Fibroblast of lung (primary cell): ENCODE measurements around the gene MATN3. TPM values are rescaled to one million over a fixed set of nuclear protein-coding genes. Genes with fewer than 3 reads are reported as not detected.

ENCODE experiments used
- DNase-seq, 2 donors: peaks; one replicate each; pipeline versions ENCODE4 v3.0.0 to v3.0.0-alpha.2; 2010; ENCODE audit warnings: low read depth in 2 of 2
- H2AFZ ChIP-seq: 2 replicates; pipeline ENCODE4 v1.5.1; 2012; ENCODE audit warnings: low read length, control low read depth, inconsistent platforms
- H3K27ac ChIP-seq: 2 replicates; pipeline ENCODE4 v1.5.1; 2011; ENCODE audit warnings: low read length, control low read depth; ENCODE audit not compliant: insufficient read depth
- H3K27me3 ChIP-seq: 2 replicates; pipeline ENCODE4 v1.5.1; 2011; ENCODE audit warnings: mild to moderate bottlenecking, low read length; ENCODE audit not compliant: control insufficient read depth, insufficient read depth
- H3K36me3 ChIP-seq: 2 replicates; pipeline ENCODE4 v1.5.1; 2011; ENCODE audit warnings: low read length; ENCODE audit not compliant: control insufficient read depth, insufficient read depth
- H3K4me1 ChIP-seq: 2 replicates; pipeline ENCODE4 v1.5.1; 2011; ENCODE audit warnings: low read length; ENCODE audit not compliant: control insufficient read depth, insufficient read depth; ENCODE audit errors: extremely low read depth
- H3K4me2 ChIP-seq: 2 replicates; pipeline ENCODE4 v1.5.1; 2011; ENCODE audit warnings: low read length, control low read depth; ENCODE audit not compliant: insufficient read depth; ENCODE audit errors: extremely low read depth
- H3K4me3 ChIP-seq, 4 experiments: fragments of 200-600 bp in 1 of 4; sonication (generic) in 1 of 4; replicated peaks in 1 of 4; 2 replicates each; pipeline ENCODE4 v1.5.1; 2011 to 2016; ENCODE audit warnings: low read length in 4 of 4, low read depth in 3 of 4, mild to moderate bottlenecking in 3 of 4, control low read depth in 2 of 4, inconsistent platforms in 1 of 4, mixed read lengths in 1 of 4; ENCODE audit not compliant: insufficient read depth in 1 of 4; ENCODE audit errors: control extremely low read depth in 1 of 4
- H3K79me2 ChIP-seq: 2 replicates; pipeline ENCODE4 v1.5.1; 2012; ENCODE audit warnings: mild to moderate bottlenecking, low read length, inconsistent platforms; ENCODE audit not compliant: control insufficient read depth, insufficient read depth
- H3K9ac ChIP-seq: 2 replicates; pipeline ENCODE4 v1.5.1; 2011; ENCODE audit warnings: mild to moderate bottlenecking, low read length, control low read depth; ENCODE audit not compliant: insufficient read depth
- H3K9me3 ChIP-seq: 2 replicates; pipeline ENCODE4 v1.5.1; 2012; ENCODE audit warnings: low read depth, low read length; ENCODE audit not compliant: control insufficient read depth, insufficient read depth
- H4K20me1 ChIP-seq: 2 replicates; pipeline ENCODE4 v1.5.1; 2011; ENCODE audit warnings: low read length; ENCODE audit not compliant: control insufficient read depth, insufficient read depth; ENCODE audit errors: extremely low read depth
- CTCF ChIP-seq, 2 donors: IDR thresholded peaks in 1 of 2; conservative IDR thresholded peaks in 1 of 2; 1 replicate in 1 of 2; 2 replicates in 1 of 2; pipeline ENCODE4 v1.5.1; 2011 to 2012; ENCODE audit warnings: low read length in 2 of 2, control low read depth in 1 of 2, inconsistent platforms in 1 of 2, low read depth in 1 of 2, mild to moderate bottlenecking in 1 of 2
- EZH2 ChIP-seq: IDR thresholded peaks from 2 replicates; pipeline ENCODE4 v1.5.1; 2012; ENCODE audit warnings: low read length, control low read depth, mild to moderate bottlenecking; ENCODE audit errors: missing control alignments
- polyA plus RNA-seq, 2 donors: library from polyadenylated mRNA; depleted of rRNA in 1 of 2; stranded (reverse) in 1 of 2; unstranded in 1 of 2; fragments of >200 nt; gene quantifications; 2 replicates each; pipeline ENCODE4 v1.2.1, GENCODE V29; 2011 to 2012; ENCODE audit warnings: missing spikeins in 1 of 2
- total RNA-seq: library from RNA; depleted of rRNA; stranded (reverse); fragments of >200 nt; gene quantifications from 2 replicates; pipeline ENCODE4 v1.2.1, GENCODE V29; 2014

The MATN3 gene
- total and polyA plus RNA-seq, 2 donors (not counting 1 experiment from before 2014, with no cell fraction given) = 2.3 to 6.9 TPM

DNA sequence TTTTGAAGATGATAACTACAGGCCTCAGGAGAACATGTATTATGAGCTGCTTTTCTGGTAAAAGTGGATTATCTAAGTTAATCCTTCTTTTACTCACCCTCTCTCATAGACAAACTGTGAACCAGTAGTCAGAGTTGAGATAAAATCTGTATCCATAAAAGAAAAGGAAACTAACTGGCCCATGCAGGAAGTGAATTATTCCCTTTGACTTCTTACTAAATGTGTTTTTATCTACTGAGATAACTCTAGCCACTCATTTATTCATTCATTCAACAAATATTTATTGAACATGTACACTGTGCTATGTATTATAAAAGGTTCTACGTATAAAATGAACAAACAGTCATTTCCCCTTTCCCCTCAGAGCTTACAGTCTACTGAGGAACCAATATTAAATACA, 32.5 kb downstream of the MATN3 start:
- TF ChIP-seq EZH2 = no peak
- TF ChIP-seq CTCF (conservative IDR thresholded peaks at IDR 0.05 in 1 of 2, IDR thresholded peaks at IDR 0.05 in 1 of 2; ENCODE audit: low read depth in 1 of 2, low read length in 2 of 2) = no peak
- Histone ChIP-seq H3K27me3 (no peaks in the 10 kb centered on the region), H3K4me1 (no peaks in the 10 kb centered on the region), H3K4me3 (no peak overlapping the region), H3K4me2 (no peak overlapping the region), H3K36me3 (peaks cover 2% of the 10 kb centered on the region), H2AFZ (no peak overlapping the region), H4K20me1 (no peaks in the 10 kb centered on the region), H3K9ac (no peak overlapping the region), H3K27ac (no peak overlapping the region), H3K9me3 (no peaks in the 10 kb centered on the region), H3K79me2 (no peaks in the 10 kb centered on the region)
- DNase-seq = no peak

GRCh38 chr2:19973466-19973865, 39.0 kb downstream of the MATN3 start:
- H3K4me2 ChIP-seq = no peak overlapping the region
- no peak overlapping the region for H2AFZ ChIP-seq
- H3K9me3 ChIP-seq = no peaks in the 10 kb centered on the region
- no peaks in the 10 kb centered on the region for H3K36me3 ChIP-seq
- H3K9ac ChIP-seq = no peak overlapping the region
- no peaks in the 10 kb centered on the region for H4K20me1 ChIP-seq
- H3K27ac ChIP-seq = no peak overlapping the region
- H3K27me3 ChIP-seq = no peaks in the 10 kb centered on the region
- TF ChIP-seq CTCF (conservative IDR thresholded peaks at IDR 0.05 in 1 of 2, IDR thresholded peaks at IDR 0.05 in 1 of 2; ENCODE audit: low read depth in 1 of 2, low read length in 2 of 2) (no peak), EZH2 (no peak)
- no peak overlapping the region for H3K4me3 ChIP-seq
- no peaks in the 10 kb centered on the region for H3K79me2 ChIP-seq
- DNase-seq = no peak
- H3K4me1 ChIP-seq = no peaks in the 10 kb centered on the region

- H3K27me3 ChIP-seq = no peaks in the 10 kb centered on the region
- no peak overlapping the region for H3K9ac ChIP-seq
- no peak overlapping the region for H3K27ac ChIP-seq
- H3K4me1 ChIP-seq = no peaks in the 10 kb centered on the region
- no peak for DNase-seq
- H3K4me2 ChIP-seq = no peak overlapping the region
- no peak overlapping the region for H3K4me3 ChIP-seq
- no peak overlapping the region for H2AFZ ChIP-seq
- H4K20me1 ChIP-seq = no peaks in the 10 kb centered on the region
- no peak for TF ChIP-seq EZH2
- H3K79me2 ChIP-seq = no peaks in the 10 kb centered on the region
- no peaks in the 10 kb centered on the region for H3K36me3 ChIP-seq
- H3K9me3 ChIP-seq = no peaks in the 10 kb centered on the region
Measured at GRCh38 chr2:19971691-19972090, 40.8 kb downstream of the MATN3 start.
